ENCODE data around the gene HEXIM2. TPM values are rescaled to one million over a fixed set of nuclear protein-coding genes. Genes with fewer than 3 reads are reported as not detected.

The HEXIM2 gene, protein sequence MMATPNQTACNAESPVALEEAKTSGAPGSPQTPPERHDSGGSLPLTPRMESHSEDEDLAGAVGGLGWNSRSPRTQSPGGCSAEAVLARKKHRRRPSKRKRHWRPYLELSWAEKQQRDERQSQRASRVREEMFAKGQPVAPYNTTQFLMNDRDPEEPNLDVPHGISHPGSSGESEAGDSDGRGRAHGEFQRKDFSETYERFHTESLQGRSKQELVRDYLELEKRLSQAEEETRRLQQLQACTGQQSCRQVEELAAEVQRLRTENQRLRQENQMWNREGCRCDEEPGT
- 5.3 and 11.7 TPM in 2 replicates for total RNA-seq (ENCODE audit: low replicate concordance)

DNA sequence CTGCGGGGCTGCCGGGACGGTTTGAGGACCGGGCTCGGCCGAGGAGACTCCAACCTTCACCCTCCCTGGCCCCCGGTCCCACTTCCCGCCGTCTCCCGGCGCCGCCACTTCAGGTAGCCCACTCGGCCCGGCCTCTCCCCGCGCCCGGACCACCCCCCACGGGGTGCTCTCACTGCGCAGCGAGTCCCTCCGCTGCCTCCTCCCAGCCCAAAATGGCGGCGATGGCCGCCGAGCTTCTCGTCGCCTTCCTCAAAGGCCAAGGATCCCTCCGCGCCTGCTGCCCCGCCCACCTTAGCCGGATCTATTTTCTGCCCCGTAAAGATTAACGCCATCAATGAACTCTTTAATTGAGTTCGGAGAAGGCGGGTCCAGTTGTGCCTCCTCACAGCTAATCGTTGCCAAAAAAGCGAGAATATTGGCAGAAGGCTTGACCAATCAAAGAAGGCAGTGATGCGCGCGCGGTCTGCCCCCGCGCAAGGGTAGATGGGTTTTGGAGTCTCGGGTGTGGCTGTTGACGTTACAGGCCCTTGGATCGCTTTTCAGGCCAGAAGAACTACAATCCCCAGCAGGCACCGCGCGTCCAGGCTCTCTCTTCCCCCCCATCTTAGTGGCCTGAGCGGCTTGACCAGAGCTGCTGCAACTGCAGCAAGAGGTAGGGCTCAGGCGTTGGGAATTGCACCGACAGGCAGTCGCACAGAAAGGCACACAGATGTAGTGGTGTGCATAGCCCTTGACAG is at the start of gene HEXIM2:
Gene HEXIM2, plus strand, starts transcription at position 588 of the 737 bp plus-strand sequence. CDS start 919 bp downstream, outside the sequence.

DNA sequence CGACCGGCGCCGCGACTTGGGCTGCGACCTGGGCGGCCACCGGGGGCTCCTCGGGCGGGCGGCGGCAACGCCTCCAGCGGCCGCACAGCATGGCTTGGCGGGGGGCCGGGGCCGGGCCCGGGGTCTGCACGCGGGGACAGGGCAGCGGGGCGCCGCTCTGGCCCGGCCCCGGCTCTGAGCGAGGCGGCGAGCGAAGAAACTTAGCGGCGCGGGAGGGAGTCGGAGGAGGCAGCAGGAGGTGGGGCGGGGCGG is 29.4 kb upstream of the HEXIM2 start, which contains the start of gene PLCD3:
Gene PLCD3, minus strand, starts transcription at position 196 of the 252 bp plus-strand sequence. Its CDS starts 105 bp downstream, at position 91.

DNA sequence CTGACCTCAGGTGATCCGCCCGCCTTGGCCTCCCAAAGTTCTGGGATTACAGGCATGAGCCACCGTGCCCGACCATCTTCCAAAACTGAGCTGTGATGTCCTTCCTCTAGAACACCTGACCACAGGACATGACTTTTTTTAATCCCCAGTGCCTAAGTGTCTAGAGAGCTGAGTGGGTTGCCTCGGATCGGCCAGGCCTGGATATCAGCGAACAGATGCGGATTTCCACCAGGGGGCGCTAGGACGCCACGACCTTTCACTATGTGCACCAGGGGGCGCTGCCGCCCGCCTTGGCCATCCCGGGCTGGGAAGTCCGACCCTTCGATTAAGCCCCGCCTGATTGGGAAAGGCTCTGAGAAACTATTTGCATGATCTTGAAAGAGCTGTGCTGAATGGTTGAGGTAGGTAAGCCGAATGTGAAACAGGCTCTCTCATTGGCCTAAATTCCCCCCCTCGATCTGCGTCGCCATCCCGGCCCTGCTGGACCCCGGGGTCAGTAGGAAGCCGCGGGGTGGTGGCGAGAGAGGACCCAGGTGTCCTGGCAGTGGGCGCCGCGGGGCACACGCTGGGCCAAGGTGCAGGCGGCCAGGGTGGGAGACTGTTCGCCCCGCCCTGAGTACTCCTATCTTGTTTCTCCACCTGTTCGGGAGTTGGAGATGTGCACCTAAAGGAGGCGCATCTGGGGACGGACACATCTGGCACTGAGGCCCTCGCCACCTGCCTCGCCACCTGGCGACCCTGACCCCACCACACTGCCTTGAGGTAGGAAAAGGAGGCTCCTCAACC is 26.3 kb upstream of the HEXIM2 start, which contains the start of gene ACBD4:
Gene ACBD4, plus strand, starts transcription at position 496 of the 786 bp plus-strand sequence. CDS start 458 bp downstream, outside the sequence.

DNA sequence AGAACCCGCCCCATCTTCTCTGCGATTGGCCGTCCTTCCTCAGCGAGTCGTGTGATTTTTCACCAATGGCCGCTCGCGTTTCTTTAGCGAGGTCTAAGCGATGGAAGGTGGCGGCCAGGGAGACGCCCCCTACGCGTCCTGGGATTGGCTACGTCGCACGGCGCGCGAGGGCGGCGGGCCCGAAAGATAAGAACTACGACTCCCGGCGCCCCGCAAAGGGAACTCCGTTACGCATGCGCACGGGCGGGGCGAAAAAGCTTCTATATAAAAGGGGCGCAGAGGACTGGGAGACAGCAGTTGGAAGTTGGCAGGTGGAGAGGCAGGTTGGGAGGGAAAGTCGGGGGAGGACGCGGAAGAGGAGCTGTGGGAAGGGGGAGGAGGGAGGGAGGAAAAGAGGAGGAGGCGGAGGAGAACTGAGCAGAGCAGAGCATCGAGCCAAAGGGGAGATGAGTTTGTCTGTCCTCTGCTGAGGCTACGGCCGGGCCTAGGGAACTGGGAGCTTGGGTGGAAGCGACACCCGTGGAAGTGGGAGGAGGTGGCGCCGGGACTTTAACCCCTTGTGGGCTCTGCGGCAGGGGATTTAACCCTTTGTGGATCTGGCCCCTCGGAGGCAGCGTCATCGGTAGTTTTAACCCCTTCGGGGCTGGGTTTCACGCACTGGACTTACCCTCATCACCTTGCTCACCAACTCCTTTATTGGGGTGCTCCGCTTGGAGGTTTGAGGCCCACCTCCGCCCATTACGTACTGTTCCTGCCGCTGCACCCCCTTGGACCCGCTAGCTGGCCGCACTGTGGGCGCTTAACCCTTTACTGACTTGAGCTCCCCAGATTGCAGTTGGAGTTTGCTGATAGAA is 13.3 kb upstream of the HEXIM2 start, which contains the start of gene HEXIM1:
Gene HEXIM1, plus strand, starts transcription at position 293 of the 854 bp plus-strand sequence. CDS start 716 bp downstream, outside the sequence.

Other genes starting within 250 kb of the HEXIM2 start
- 1.1 TPM in 1 of 2 replicates, not detected in the other for gene GFAP, start 246.4 kb upstream of the HEXIM2 start, total RNA-seq (ENCODE audit: low replicate concordance)
- 0.68 TPM in 1 of 2 replicates, not detected in the other for gene KIF18B, start 214.1 kb upstream of the HEXIM2 start, total RNA-seq (ENCODE audit: low replicate concordance)
- gene C1QL1, start 193.6 kb upstream of the HEXIM2 start, total RNA-seq (ENCODE audit: low replicate concordance): 0.08 and 0.23 TPM in 2 replicates
- gene DCAKD, start 110.2 kb upstream of the HEXIM2 start, total RNA-seq (ENCODE audit: low replicate concordance): 35.9 and 37.1 TPM in 2 replicates
- 70.2 and 119 TPM in 2 replicates for gene NMT1, start 100.6 kb upstream of the HEXIM2 start, total RNA-seq (ENCODE audit: low replicate concordance)
- gene PLCD3, start 29.4 kb upstream of the HEXIM2 start, total RNA-seq (ENCODE audit: low replicate concordance): 20.0 and 37.3 TPM in 2 replicates
- gene ACBD4, start 26.2 kb upstream of the HEXIM2 start, total RNA-seq (ENCODE audit: low replicate concordance): 4.3 and 4.8 TPM in 2 replicates
- gene HEXIM1, start 13.4 kb upstream of the HEXIM2 start, total RNA-seq (ENCODE audit: low replicate concordance): 5.9 and 8.6 TPM in 2 replicates
- 2.9 TPM in 1 of 2 replicates, not detected in the other for gene FMNL1, start 60.0 kb downstream of the HEXIM2 start, total RNA-seq (ENCODE audit: low replicate concordance)
- gene SPATA32, start 100.2 kb downstream of the HEXIM2 start, total RNA-seq (ENCODE audit: low replicate concordance): not detected in 2 replicates
- gene MAP3K14, start 155.1 kb downstream of the HEXIM2 start, total RNA-seq (ENCODE audit: low replicate concordance): 1.4 and 1.7 TPM in 2 replicates

Measured in smooth muscle cell of the coronary artery (primary cell).